Stimulated activated CD8-positive, alpha-beta memory T cell treated with anti-CD3 and anti-CD28 coated beads, Interleukin-12 subunit alpha, Interleukin-12 subunit beta, amount 100 ng/mL, for 1 hour (primary cell): Measurements from ENCODE around the gene FCHSD1.

Source experiments
- DNase-seq: peaks from one replicate; pipeline ENCODE4 v3.0.0-alpha.2; 2020; ENCODE audit warnings: low read depth

The FCHSD1 gene

GRCh38 chr5:141650851-141651727 lies at the start of gene FCHSD1:
TSS of gene FCHSD1 (minus strand) at chr5:141651418. CDS start at chr5:141651368, 50 bp downstream.
- DNase-seq = peak; percentile 71

GRCh38 chr5:141697586-141697985 lies 46.4 kb upstream of the FCHSD1 start:
- DNase-seq = no peak

GRCh38 chr5:141696431-141696830 lies 45.2 kb upstream of the FCHSD1 start:
- DNase-seq = no peak

GRCh38 chr5:141695627-141696215 lies 44.5 kb upstream of the FCHSD1 start:
- no peak for DNase-seq

GRCh38 chr5:141694479-141694878 lies 43.3 kb upstream of the FCHSD1 start:
- no peak for DNase-seq

- DNase-seq = peak; percentile 35
Measured at GRCh38 chr5:141692919-141693725, 41.9 kb upstream of the FCHSD1 start.

GRCh38 chr5:141692533-141692888 lies 41.3 kb upstream of the FCHSD1 start:
- DNase-seq = no peak

- DNase-seq = peak; percentile 76
Measured at GRCh38 chr5:141691867-141692532, 40.8 kb upstream of the FCHSD1 start.

GRCh38 chr5:141691286-141691866 lies 40.2 kb upstream of the FCHSD1 start:
- no peak for DNase-seq

- DNase-seq = no peak
Measured at GRCh38 chr5:141686648-141687416, 35.6 kb upstream of the FCHSD1 start.

- DNase-seq = no peak
Measured at GRCh38 chr5:141685591-141685990, 34.4 kb upstream of the FCHSD1 start.

GRCh38 chr5:141683596-141684141 lies 32.5 kb upstream of the FCHSD1 start:
- DNase-seq = no peak

- DNase-seq = no peak
Measured at GRCh38 chr5:141681695-141682641, 30.8 kb upstream of the FCHSD1 start, which contains the start of gene ARAP3. TSS of gene ARAP3 (minus strand) at chr5:141682230. CDS start at chr5:141680486, 1,744 bp downstream.

- DNase-seq = no peak
Measured at GRCh38 chr5:141681295-141681694, 30.1 kb upstream of the FCHSD1 start.

- no peak for DNase-seq
Measured at GRCh38 chr5:141680751-141681201, 29.6 kb upstream of the FCHSD1 start.

GRCh38 chr5:141680178-141680577 lies 29.0 kb upstream of the FCHSD1 start:
- no peak for DNase-seq

GRCh38 chr5:141677415-141677814 lies 26.2 kb upstream of the FCHSD1 start:
- DNase-seq = no peak

GRCh38 chr5:141675672-141676071 lies 24.5 kb upstream of the FCHSD1 start:
- DNase-seq = no peak

- DNase-seq = no peak
Measured at GRCh38 chr5:141674747-141675146, 23.5 kb upstream of the FCHSD1 start.
